ENCODE measurements around the gene ENPP7.

The ENPP7 gene

GRCh38 chr17:79732804-79733691 lies 2.3 kb downstream of the ENPP7 start:
- no peak for DNase-seq (ENCODE audit: low read depth)

GRCh38 chr17:79733692-79734070 lies 2.9 kb downstream of the ENPP7 start:
- DNase-seq (ENCODE audit: low read depth) = no peak

- no peak for DNase-seq (ENCODE audit: low read depth)
These were observed 4.4 kb downstream of the ENPP7 start for GRCh38 chr17:79735096-79735495.

GRCh38 chr17:79737046-79737921 lies 6.5 kb downstream of the ENPP7 start:
- DNase-seq (ENCODE audit: low read depth) = no peak

GRCh38 chr17:79737922-79738578 lies 7.3 kb downstream of the ENPP7 start:
- DNase-seq (ENCODE audit: low read depth) = no peak

GRCh38 chr17:79738643-79739042 lies 7.9 kb downstream of the ENPP7 start:
- no peak for DNase-seq (ENCODE audit: low read depth)

GRCh38 chr17:79739148-79740062 lies 8.7 kb downstream of the ENPP7 start:
- no peak for DNase-seq (ENCODE audit: low read depth)

GRCh38 chr17:79740413-79740812 lies 9.7 kb downstream of the ENPP7 start:
- peak; percentile 40 for DNase-seq (ENCODE audit: low read depth)

- no peak for DNase-seq (ENCODE audit: low read depth)
These were observed 10.6 kb downstream of the ENPP7 start for GRCh38 chr17:79741401-79741750.

GRCh38 chr17:79741751-79742588 lies 11.2 kb downstream of the ENPP7 start:
- DNase-seq (ENCODE audit: low read depth) = peak; percentile 13

- no peak for DNase-seq (ENCODE audit: low read depth)
These were observed 11.8 kb downstream of the ENPP7 start for GRCh38 chr17:79742589-79742918.

GRCh38 chr17:79742951-79743476 lies 12.3 kb downstream of the ENPP7 start:
- no peak for DNase-seq (ENCODE audit: low read depth)

GRCh38 chr17:79743614-79744013 lies 12.9 kb downstream of the ENPP7 start:
- DNase-seq (ENCODE audit: low read depth) = no peak

GRCh38 chr17:79745641-79746105 lies 14.9 kb downstream of the ENPP7 start:
- no peak for DNase-seq (ENCODE audit: low read depth)

- no peak for DNase-seq (ENCODE audit: low read depth)
These were observed 16.3 kb downstream of the ENPP7 start for GRCh38 chr17:79746889-79747507.

GRCh38 chr17:79747508-79748294 lies 17.0 kb downstream of the ENPP7 start:
- no peak for DNase-seq (ENCODE audit: low read depth)

GRCh38 chr17:79748295-79749099 lies 17.8 kb downstream of the ENPP7 start:
- no peak for DNase-seq (ENCODE audit: low read depth)

- DNase-seq (ENCODE audit: low read depth) = peak; percentile 83
These were observed 18.5 kb downstream of the ENPP7 start for GRCh38 chr17:79749156-79749815.

Measured in amniotic epithelial cell (primary cell).